NCI-H82 treated with DMSO at 0.1 percent for 48 hours (cell line): Measurements from ENCODE around the gene SLCO2A1.

ENCODE experiments used
- DNase-seq: peaks from one replicate; lab custom pipeline; 2025; ENCODE audit not compliant: unreplicated experiment; lab: John Stamatoyannopoulos, UW

SLCO2A1 gene

DNA sequence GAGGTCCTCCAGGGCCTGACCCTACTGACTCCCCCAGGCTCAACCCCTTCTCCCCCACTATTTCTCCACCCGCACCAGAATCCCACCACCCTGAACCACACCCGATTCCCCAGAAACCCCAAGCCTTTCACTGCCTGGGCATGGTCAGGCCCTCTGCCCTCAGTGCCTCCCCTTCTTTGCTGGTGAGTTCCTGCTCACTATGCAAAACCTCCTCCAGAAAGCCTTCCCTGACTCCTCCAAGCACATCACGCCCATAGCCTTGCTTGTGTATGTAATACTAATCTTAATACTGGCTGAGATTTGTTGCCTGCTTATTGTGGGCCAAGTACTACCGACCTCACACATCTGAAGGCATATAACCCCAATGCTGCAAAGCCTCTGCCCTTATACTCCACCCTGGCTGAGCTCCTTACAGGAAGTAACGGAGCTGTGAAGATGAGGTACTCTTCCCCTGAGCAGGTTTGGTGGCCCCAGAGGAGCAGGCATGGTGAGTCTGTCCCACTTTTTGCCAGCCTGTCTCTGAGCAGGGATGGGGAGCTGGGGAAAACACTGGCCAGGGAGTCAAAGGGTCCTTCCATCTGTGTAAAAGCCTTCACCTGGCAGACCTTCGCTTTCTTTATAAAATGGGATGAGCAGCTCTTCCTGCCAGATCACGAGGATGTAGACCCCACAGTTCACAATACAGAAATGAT lies 143.5 kb downstream of the SLCO2A1 start:
- no peak for DNase-seq

DNA sequence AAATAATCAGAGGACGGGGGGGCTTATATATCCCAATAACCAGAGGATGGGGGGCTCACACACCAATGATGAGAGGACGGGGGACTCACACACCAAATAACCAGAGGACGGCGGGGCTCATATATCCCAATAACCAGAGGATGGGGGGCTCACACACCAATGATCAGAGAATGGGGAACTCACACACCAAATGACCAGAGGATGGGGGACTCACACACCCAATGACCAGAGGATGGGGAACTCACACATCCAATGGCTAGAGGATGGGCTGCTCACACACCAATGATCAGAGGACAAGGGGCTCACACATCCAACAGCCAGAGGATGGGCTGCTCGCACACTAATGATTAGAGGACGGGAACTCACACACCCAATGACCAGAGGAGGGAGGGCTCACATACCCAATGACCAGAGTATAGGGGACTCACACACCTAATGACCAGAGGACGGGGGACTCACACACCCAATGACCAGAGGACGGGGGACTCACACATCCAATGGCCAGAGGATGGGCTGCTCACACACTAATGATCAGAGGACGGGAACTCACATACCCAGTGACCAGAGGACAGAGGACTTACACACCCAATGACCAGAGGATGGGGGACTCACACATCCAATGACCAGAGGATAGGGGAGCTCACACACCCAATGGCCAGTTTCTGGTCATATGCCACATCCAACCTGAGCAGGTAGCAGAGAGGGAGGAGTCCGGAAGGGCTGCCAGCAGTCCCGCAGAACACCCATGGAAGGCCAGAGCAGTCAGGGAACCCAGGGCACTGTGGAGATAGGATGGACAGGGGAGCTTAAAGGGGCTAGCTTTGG lies 144.6 kb downstream of the SLCO2A1 start:
- no peak for DNase-seq

DNA sequence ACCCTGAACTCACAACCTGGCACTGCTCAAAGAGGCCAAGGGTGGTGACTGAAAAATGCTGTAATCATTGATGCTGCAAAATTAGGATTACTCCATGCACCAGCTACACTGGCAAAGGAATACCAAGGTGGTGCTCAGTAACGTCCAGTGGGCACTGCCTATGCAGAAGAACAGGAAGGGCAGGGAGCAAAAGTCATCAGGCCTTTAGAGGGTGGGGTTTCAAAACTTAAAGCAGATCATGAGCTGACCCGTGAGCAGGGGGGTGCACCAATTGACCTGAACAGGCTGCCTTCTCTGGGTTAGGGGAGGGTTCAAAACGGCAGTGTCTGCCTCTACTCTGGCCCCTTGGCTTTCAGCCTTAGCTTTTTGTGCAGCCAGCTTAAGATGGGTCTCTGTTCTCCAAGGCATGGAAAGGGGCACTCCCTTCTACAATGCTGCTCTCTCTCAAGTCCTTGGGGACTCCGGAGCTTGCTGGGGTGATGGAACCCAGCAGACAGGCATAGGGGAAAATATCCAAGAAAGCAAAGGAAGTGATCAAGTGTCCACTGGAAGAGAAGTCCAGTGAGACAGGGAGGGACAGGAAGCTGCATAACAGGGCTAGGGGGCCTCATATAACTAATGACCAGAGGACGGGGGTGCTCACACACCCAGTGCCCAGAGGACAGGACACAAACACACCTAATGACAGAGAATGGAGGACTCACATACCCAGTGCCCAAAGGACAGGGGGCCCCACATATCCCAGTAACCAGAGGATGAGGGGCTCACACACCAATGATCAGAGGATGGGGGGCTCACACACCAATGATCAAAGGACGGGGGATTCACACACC lies 145.5 kb downstream of the SLCO2A1 start:
- DNase-seq = no peak

DNA sequence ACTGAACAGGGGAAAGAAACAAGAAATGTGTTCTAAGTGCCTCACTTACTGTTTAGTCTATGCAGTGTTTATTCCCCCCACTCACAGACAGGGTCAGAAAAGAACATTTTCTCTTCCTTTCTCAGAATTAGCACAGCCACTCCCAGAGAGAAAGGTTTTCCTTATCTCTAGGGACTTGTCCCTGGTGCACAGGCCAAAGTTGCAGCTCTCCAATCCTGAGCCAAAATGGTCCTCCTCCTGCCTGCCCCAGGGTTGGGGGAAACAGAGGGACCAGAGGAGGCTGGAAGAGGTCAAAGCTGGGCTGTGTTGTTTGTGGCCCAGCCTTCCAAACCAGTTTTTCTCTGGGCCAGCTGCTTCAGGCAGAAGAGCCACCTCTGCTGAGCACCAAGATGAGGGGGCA lies 146.1 kb downstream of the SLCO2A1 start:
- no peak for DNase-seq

DNA sequence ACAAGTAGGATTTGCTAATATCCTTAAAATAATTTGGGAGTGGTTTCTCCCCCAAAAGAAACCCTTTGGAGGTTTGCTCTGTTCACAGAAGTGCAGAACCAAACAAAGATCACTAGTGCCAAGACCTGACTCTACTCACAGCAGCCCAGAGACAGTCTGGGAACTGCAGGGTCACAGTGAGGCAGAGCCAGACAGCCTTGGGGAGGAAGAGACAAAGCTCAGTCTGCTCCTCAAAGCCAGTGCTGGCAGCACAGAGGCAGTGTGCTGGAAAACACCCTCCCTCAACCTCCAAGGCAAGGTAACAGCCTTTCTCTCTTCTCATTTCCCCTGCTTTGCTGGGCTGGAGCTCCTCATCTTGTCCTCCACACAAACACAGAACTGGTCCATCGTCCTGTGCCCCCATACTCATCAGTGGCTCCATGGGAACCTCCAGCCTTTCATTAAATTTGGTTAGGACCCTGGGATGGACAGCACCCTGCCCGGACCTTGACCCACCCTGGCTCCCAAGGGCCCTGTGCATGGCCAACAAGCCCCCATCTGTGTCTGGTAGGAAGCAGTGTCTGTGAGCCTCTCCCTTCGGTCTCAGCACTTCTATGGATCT lies 146.6 kb downstream of the SLCO2A1 start:
- DNase-seq = no peak

DNA sequence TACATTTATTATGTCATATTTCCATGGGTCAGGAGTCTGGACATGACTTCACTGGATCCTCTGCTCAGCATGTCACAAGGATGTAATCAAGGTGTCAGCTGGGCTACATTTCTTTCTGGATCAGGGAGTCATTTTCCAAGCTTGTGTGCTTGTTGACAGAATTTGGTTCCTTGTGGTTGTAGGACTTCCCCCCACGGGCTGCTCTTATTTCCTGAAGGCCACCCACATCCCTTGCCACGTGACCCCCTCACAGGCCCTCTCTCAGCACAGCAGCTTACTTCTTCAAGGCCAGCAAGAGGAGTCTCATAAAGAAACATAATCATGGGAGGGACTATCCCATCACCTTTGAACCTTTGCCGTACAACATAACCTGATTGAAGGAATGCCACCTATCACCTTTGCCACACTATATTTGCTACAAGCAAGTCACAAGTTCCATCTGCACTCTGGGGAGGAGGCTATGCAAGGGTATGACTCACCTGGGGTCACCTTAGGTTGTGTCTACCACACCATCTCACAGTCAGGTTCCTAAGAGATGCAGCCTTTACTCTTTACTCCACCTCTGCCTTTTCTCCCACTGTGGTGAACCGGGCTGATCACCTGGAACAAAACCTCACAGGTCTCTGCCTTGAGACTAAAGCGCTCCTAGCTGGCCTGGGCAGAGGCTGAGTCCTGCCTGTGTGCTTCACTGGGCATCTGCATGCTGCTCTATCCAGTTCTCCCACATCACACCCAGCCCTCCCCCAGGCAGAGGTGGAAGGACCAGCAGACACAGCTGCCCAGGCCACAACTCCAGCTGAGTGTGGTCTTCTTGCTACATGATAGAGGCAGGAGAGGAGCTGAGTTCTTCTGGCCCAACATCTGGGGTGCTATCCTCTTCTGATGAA lies 147.5 kb downstream of the SLCO2A1 start:
- DNase-seq = no peak

DNA sequence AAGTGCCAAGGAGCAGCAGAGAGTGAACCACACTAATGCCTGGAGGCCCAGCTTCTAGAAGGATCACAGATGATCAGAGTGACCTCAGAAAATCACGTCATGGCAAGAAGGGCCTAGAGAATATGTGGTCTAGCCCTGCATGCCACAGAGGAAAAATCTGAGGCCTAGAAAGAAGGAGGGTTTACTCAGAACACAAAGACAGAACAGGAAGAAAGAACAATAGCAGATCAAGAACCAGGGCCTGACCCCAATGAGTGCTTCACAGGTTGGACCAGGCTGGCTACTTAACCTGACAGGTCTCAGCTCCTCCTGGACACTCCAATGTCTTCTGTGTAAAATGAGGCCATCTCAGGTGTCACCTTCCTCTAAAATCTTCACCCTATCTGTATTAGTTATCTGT lies 148.2 kb downstream of the SLCO2A1 start:
- DNase-seq = no peak

DNA sequence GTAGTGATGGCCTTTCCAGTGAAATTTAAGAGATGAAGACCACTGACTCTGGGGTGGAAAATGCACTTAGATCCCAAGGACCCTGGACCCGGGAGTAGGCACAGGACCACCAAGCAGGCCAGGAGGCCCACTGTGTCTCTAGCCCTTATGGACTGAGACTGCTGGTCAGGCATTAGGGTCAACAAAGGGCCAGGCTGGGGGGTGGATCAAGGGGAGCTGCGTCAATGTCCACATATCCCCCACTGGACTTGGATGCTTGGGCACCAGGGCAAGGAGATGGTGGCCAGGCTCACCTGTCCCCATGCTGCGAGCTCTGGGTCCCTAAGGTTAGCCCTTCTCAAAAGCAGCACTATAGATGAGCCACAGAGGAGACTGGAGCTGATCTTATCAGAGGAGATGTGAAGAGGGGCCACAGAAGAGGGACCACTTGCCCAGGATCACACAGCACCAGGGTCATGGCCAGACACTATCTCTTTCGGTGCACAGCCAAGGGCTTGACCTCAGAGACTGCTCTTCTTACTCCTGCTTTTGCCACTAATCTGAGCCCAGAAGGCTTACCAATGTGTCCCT lies 148.8 kb downstream of the SLCO2A1 start:
- no peak for DNase-seq

DNA sequence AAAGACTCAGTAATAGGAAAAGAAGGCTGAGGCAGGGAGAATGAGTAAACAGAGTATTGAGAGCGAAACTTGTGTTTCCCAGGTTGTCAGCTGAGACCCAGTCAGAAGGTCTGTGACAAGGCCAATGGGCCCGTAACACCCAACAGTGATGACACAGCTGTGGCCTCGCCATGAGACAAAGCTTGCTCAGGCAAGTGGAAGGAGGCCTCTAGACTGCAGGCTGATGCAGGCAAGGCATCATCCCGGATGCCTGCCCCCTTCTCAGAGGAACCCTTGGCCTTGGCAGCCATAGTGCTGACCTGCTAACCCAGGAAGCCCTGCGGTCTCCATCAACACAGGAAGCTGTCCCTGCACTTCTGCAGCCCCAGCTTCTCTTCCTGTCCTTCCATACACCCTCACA lies 149.4 kb downstream of the SLCO2A1 start:
- DNase-seq = no peak

DNA sequence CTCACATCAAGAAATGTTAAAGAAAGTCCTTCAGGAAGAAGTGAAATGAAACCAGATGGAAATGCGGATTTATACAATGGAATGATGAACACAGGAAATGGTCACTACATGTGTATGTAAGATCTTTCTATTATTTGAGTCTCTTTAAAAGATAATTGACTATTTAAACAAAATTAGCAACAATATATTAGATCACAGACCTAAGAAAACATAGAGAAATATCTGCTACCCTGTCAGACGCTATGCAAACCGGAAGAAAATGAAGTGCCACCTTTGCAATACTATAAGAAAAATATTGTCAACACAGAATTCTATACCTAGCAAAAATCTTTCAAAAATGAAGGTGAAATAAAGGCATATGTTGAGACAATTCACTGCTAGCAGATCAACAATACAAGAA lies 151.2 kb downstream of the SLCO2A1 start:
- DNase-seq = no peak
